H1 (cell line): ENCODE measurements around the gene SLCO2A1. TPM values are rescaled to one million over a fixed set of nuclear protein-coding genes. Genes with fewer than 3 reads are reported as not detected.

ENCODE experiments used
- CTCF ChIA-PET: fragments of 300-600 bp; sonication (Branson Sonifier 250); formaldehyde crosslinking; loops from one replicate; lab custom pipeline; 2021; ENCODE audit not compliant: partially characterized antibody; lab: Charles Lee
- POLR2A ChIA-PET: fragments of 300-600 bp; sonication (Branson Sonifier 250); formaldehyde crosslinking; loops from one replicate; lab custom pipeline; 2021; ENCODE audit warnings: inconsistent platforms; ENCODE audit not compliant: partially characterized antibody; lab: Charles Lee
- DNase-seq, 2 experiments: peaks; one replicate each; pipeline versions ENCODE4 v3.0.0 to v3.0.0-alpha.2; 2010 to 2022; ENCODE audit warnings: low spot score in 2 of 2, low read depth in 1 of 2, mixed read lengths in 1 of 2
- FAIRE-seq: peaks from 2 replicates; lab custom pipeline; 2011; peaks lifted over from hg19 to GRCh38; lab: Jason Lieb, UNC
- H2AFZ ChIP-seq: 2 replicates; pipeline ENCODE4 v1.8.1; 2012; ENCODE audit warnings: low read length, inconsistent platforms
- H2AK5ac ChIP-seq: 2 replicates; pipeline ENCODE4 v1.6.1; 2013; ENCODE audit warnings: low read depth, low read length
- H2BK120ac ChIP-seq: replicated peaks from 2 replicates; pipeline ENCODE3; 2013; ENCODE audit warnings: low read depth, low read length, inconsistent platforms
- H2BK12ac ChIP-seq: 2 replicates; pipeline ENCODE4 v1.6.1; 2013; ENCODE audit warnings: low read depth, low read length
- H2BK15ac ChIP-seq: 2 replicates; pipeline ENCODE4 v1.6.1; 2013; ENCODE audit warnings: low read length
- H2BK20ac ChIP-seq: 2 replicates; pipeline ENCODE4 v1.6.1; 2013; ENCODE audit warnings: low read length
- H2BK5ac ChIP-seq: 2 replicates; pipeline ENCODE4 v1.6.1; 2013; ENCODE audit warnings: low read depth, low read length
- H3K14ac ChIP-seq: 2 replicates; pipeline ENCODE4 v1.6.1; 2013; ENCODE audit warnings: inconsistent platforms; ENCODE audit not compliant: insufficient read length
- H3K18ac ChIP-seq: 2 replicates; pipeline ENCODE4 v1.6.1; 2013; ENCODE audit warnings: low read length; ENCODE audit errors: extremely low read depth
- H3K23ac ChIP-seq: 2 replicates; pipeline ENCODE4 v1.6.1; 2013; ENCODE audit warnings: inconsistent platforms; ENCODE audit not compliant: insufficient read length
- H3K23me2 ChIP-seq: 2 replicates; pipeline ENCODE4 v1.6.1; 2013; ENCODE audit warnings: low read depth, low read length
- H3K27ac ChIP-seq: 2 replicates; pipeline ENCODE4 v1.6.1; 2011; ENCODE audit warnings: low read depth, low read length, inconsistent platforms
- H3K27me3 ChIP-seq, 4 experiments: replicated peaks in 1 of 4; 1 replicate in 1 of 4; 2 replicates in 3 of 4; pipeline versions ENCODE4 v1.6.1 to v1.8.1; 2011 to 2013; ENCODE audit warnings: low read length in 3 of 4, mild to moderate bottlenecking in 3 of 4, inconsistent platforms in 2 of 4, mixed read lengths in 2 of 4, moderate library complexity in 1 of 4; ENCODE audit not compliant: control insufficient read depth in 3 of 4, insufficient read depth in 3 of 4; ENCODE audit errors: extremely low read depth in 1 of 4
- H3K36me3 ChIP-seq, 4 experiments: 2 replicates each; pipeline versions ENCODE4 v1.6.1 to v1.8.1; 2011 to 2013; ENCODE audit warnings: mild to moderate bottlenecking in 4 of 4, low read length in 3 of 4, moderate library complexity in 2 of 4, control low read depth in 1 of 4, inconsistent platforms in 1 of 4; ENCODE audit not compliant: insufficient read depth in 4 of 4, control insufficient read depth in 2 of 4
- H3K4ac ChIP-seq: replicated peaks from 2 replicates; pipeline ENCODE3; 2013; ENCODE audit warnings: low read length, low read depth, mixed read lengths, inconsistent platforms; ENCODE audit not compliant: insufficient read length
- H3K4me1 ChIP-seq, 4 experiments: replicated peaks in 1 of 4; 1 replicate in 1 of 4; 2 replicates in 3 of 4; pipeline versions ENCODE4 v1.6.1 to v1.8.1; 2011 to 2013; ENCODE audit warnings: low read length in 3 of 4, inconsistent platforms in 2 of 4, mixed read lengths in 1 of 4; ENCODE audit not compliant: insufficient read depth in 4 of 4, control insufficient read depth in 3 of 4
- H3K4me2 ChIP-seq, 2 experiments: 2 replicates each; pipeline versions ENCODE4 v1.6.1 to v1.8.1; 2011 to 2013; ENCODE audit warnings: low read depth in 2 of 2, low read length in 2 of 2, control low read depth in 1 of 2, inconsistent platforms in 1 of 2, mild to moderate bottlenecking in 1 of 2; ENCODE audit not compliant: insufficient read depth in 1 of 2
- H3K4me3 ChIP-seq, 4 experiments: fragments of 200-600, 300-600 bp in 1 of 4; sonication (generic), shearing (Covaris generic), sonication (Bioruptor Twin) in 1 of 4; 2 replicates each; pipeline versions ENCODE4 v1.5.1 to v1.8.1; 2011 to 2016; ENCODE audit warnings: low read length in 4 of 4, low read depth in 3 of 4, control low read depth in 2 of 4, inconsistent platforms in 2 of 4, mild to moderate bottlenecking in 2 of 4, mixed read lengths in 1 of 4, moderate library complexity in 1 of 4; ENCODE audit not compliant: insufficient read depth in 2 of 4; ENCODE audit errors: extremely low read depth in 1 of 4
- H3K56ac ChIP-seq: replicated peaks from 2 replicates; pipeline ENCODE3; 2013; ENCODE audit warnings: low read depth, mild to moderate bottlenecking, mixed read lengths, low read length, inconsistent platforms; ENCODE audit not compliant: insufficient read length
- H3K79me1 ChIP-seq: 2 replicates; pipeline ENCODE4 v1.6.1; 2013; ENCODE audit warnings: low read depth, low read length, control low read depth
- H3K79me2 ChIP-seq, 2 experiments: 2 replicates each; pipeline versions ENCODE4 v1.6.1 to v1.8.1; 2012 to 2013; ENCODE audit warnings: low read length in 2 of 2, mild to moderate bottlenecking in 2 of 2, inconsistent platforms in 1 of 2; ENCODE audit not compliant: insufficient read depth in 2 of 2, control insufficient read depth in 1 of 2
- H3K9ac ChIP-seq, 4 experiments: replicated peaks in 1 of 4; 1 replicate in 1 of 4; 2 replicates in 3 of 4; pipeline versions ENCODE4 v1.6.1 to v1.8.1; 2011 to 2013; ENCODE audit warnings: low read depth in 3 of 4, low read length in 3 of 4, control low read depth in 2 of 4, mild to moderate bottlenecking in 2 of 4, moderate library complexity in 2 of 4, inconsistent platforms in 1 of 4; ENCODE audit errors: extremely low read depth in 1 of 4
- H3K9me3 ChIP-seq, 2 experiments: 2 replicates each; pipeline versions ENCODE4 v1.6.1 to v1.8.1; 2012 to 2013; ENCODE audit warnings: mild to moderate bottlenecking in 2 of 2, moderate library complexity in 2 of 2, control low read depth in 1 of 2, inconsistent platforms in 1 of 2, low read depth in 1 of 2, low read length in 1 of 2, mixed read lengths in 1 of 2; ENCODE audit not compliant: insufficient read depth in 2 of 2
- H4K20me1 ChIP-seq, 2 experiments: replicated peaks in 1 of 2; 2 replicates each; pipeline versions ENCODE3 to v1.8.1; 2011 to 2013; ENCODE audit warnings: inconsistent platforms in 2 of 2, low read length in 2 of 2, mild to moderate bottlenecking in 1 of 2; ENCODE audit not compliant: insufficient read depth in 2 of 2, control insufficient read depth in 1 of 2
- H4K5ac ChIP-seq: 2 replicates; pipeline ENCODE4 v1.6.1; 2013; ENCODE audit warnings: low read length, low read depth, mixed read lengths, inconsistent platforms; ENCODE audit not compliant: insufficient read length
- H4K8ac ChIP-seq: 2 replicates; pipeline ENCODE4 v1.8.0; 2013; ENCODE audit warnings: mild to moderate bottlenecking, moderate library complexity, low read length, inconsistent platforms; ENCODE audit not compliant: insufficient read depth; ENCODE audit errors: extremely low read depth
- H4K91ac ChIP-seq: replicated peaks from 2 replicates; pipeline ENCODE3; 2013; ENCODE audit warnings: low read length, mixed read lengths, inconsistent platforms; ENCODE audit not compliant: insufficient read length
- ASH2L ChIP-seq: fragments of 200-600, 300-600 bp; sonication (generic); IDR thresholded peaks from one replicate; pipeline ENCODE4 v1.7.1; 2017; ENCODE audit warnings: low read length
- CEBPB ChIP-seq: IDR thresholded peaks from 2 replicates; pipeline ENCODE4 v1.6.1; 2012; ENCODE audit warnings: low read depth, low read length
- CHD2 ChIP-seq: IDR thresholded peaks from 2 replicates; pipeline ENCODE4 v1.6.1; 2012; ENCODE audit warnings: low read length, improper control_type of control experiment
- E2F6 ChIP-seq: IDR thresholded peaks from 2 replicates; pipeline ENCODE4 v1.6.1; 2012; ENCODE audit warnings: inconsistent platforms
- EGR1 ChIP-seq: IDR thresholded peaks from 2 replicates; pipeline ENCODE4 v1.6.1; 2011; ENCODE audit warnings: low read depth, low read length, borderline replicate concordance
- KDM1A ChIP-seq: fragments of 200-600, 300-600 bp; sonication (generic); IDR thresholded peaks from 2 replicates; pipeline ENCODE4 v1.7.1; 2016; ENCODE audit warnings: mild to moderate bottlenecking, low read length, borderline replicate concordance
- KDM4A ChIP-seq: IDR thresholded peaks from one replicate; pipeline ENCODE4 v1.7.1; 2012; ENCODE audit warnings: low read depth, mild to moderate bottlenecking, moderate library complexity, low read length, inconsistent platforms; ENCODE audit not compliant: severe bottlenecking
- MAFK ChIP-seq: IDR thresholded peaks from 2 replicates; pipeline ENCODE4 v1.6.1; 2012; ENCODE audit warnings: low read depth, mild to moderate bottlenecking, improper control_type of control experiment, low read length
- RBBP5 ChIP-seq: IDR thresholded peaks from 2 replicates; pipeline ENCODE4 v1.7.1; 2012; ENCODE audit warnings: low read depth, mild to moderate bottlenecking, inconsistent platforms, low read length, moderate library complexity, borderline replicate concordance
- SIN3A ChIP-seq, 2 experiments: IDR thresholded peaks in 1 of 2; conservative IDR thresholded peaks in 1 of 2; 2 replicates each; pipeline ENCODE4 v1.6.1; 2011 to 2012; ENCODE audit warnings: low read length in 2 of 2, improper control_type of control experiment in 1 of 2, low read depth in 1 of 2, mild to moderate bottlenecking in 1 of 2
- SP4 ChIP-seq: IDR thresholded peaks from 2 replicates; pipeline ENCODE4 v1.6.1; 2012; ENCODE audit warnings: low read length, inconsistent platforms
- SUZ12 ChIP-seq: fragments of 200-600 bp; sonication (generic); IDR thresholded peaks from 2 replicates; pipeline ENCODE4 v1.6.1; 2012; ENCODE audit warnings: mild to moderate bottlenecking, inconsistent platforms, low read length, moderate library complexity, mixed read lengths
- USF2 ChIP-seq: IDR thresholded peaks from 2 replicates; pipeline ENCODE4 v1.6.1; 2011; ENCODE audit warnings: low read length, improper control_type of control experiment
- WGBS, 2 experiments: shearing (Covaris generic) in 1 of 2; methylation state at CpG; one replicate each; pipeline versions ENCODE4 v1.1.6 to v1.1.7; 2013 to 2015; ENCODE audit warnings: low lambda C conversion rate in 2 of 2, mixed read lengths in 2 of 2, inconsistent platforms in 1 of 2, low coverage in 1 of 2, missing lambda C conversion rate in 1 of 2; ENCODE audit not compliant: insufficient replicate concordance in 2 of 2, insufficient coverage in 1 of 2, insufficient read length in 1 of 2; ENCODE audit errors: extremely low coverage in 1 of 2, missing lambda C conversion rate in 1 of 2; 5-methylcytosine and 5-hydroxymethylcytosine counted together
- polyA plus RNA-seq, 7 experiments: library from polyadenylated mRNA; depleted of rRNA in 3 of 7; stranded (reverse) in 5 of 7; unstranded in 2 of 7; fragments of >200 nt in 5 of 7; fragments of 200-250 nt in 2 of 7; gene quantifications; 1 replicate in 5 of 7; 2 replicates in 1 of 7; 4 replicates in 1 of 7; pipeline versions ENCODE4 v1.2.1 to v1.2.3, GENCODE V29; 2011 to 2013; ENCODE audit warnings: missing spikeins in 2 of 7, mixed read lengths in 2 of 7
- total RNA-seq: library from RNA; stranded (reverse); fragmentation: NEBNext Ultra II Directional; extraction: Animal tissue kit (Norgen Biotek cat#: 25700); gene quantifications from 2 replicates; pipeline ENCODE4 v1.2.1, GENCODE V29; 2021

SLCO2A1 gene
- total and polyA plus RNA-seq, 2 of the 8 experiments (the other 6 are each of a cell fraction or from before 2014, with no cell fraction given) = 1.1 to 2.3 TPM

- ChIA-PET CTCF (interaction anchor here (1.2 to 2.4 kb wide), 6 partner anchors 9 to 241 kb away, joined by 3 to 8 read pairs (median 6); no protein-coding TSS in a partner anchor), POLR2A (interaction anchor here (1.1 kb wide), 1 partner anchor 242 kb away, joined by 3 read pairs; no protein-coding TSS in a partner anchor)
- Histone ChIP-seq H2BK15ac (no peak overlapping the region), H4K5ac (no peak overlapping the region), H3K14ac (no peak overlapping the region), H3K4me2 (no peak overlapping the region), H3K18ac (no peak overlapping the region), H3K4ac (no peak overlapping the region), H3K23me2 (peaks cover 4% of the 10 kb centered on the region; the same call in 1 of the 2 replicates), H3K79me2 (no peaks in the 10 kb centered on the region), H3K56ac (no peak overlapping the region), H4K8ac (no peak overlapping the region; the same call in 1 of the 2 replicates), H3K36me3 (no peaks in the 10 kb centered on the region), H3K23ac (no peak overlapping the region), H2BK12ac (no peak overlapping the region), H3K9ac (no peak overlapping the region), H2AK5ac (no peak overlapping the region), H3K79me1 (no peaks in the 10 kb centered on the region), H4K20me1 (no peaks in the 10 kb centered on the region), H3K27ac (no peak overlapping the region), H3K27me3 (no peaks in the 10 kb centered on the region), H2BK5ac (no peak overlapping the region), H3K4me1 (no peaks in the 10 kb centered on the region), H4K91ac (no peak overlapping the region), H2BK120ac (no peak overlapping the region), H3K4me3 (no peak overlapping the region), H2AFZ (no peak overlapping the region), H3K9me3 (peaks cover 4 to 10% of the 10 kb centered on the region in 2 experiments; a peak in 3 of 4 replicates), H2BK20ac (no peak overlapping the region)
- DNase-seq (no peak), FAIRE-seq (no peak)
- WGBS, 2 experiments = 88% methylated on average over 5 of the region's 5 CpGs; no CpG with 5 or more reads in 1 of the 2 experiments
- TF ChIP-seq MAFK = no peak
- TF ChIP-seq KDM1A = no peak
- TF ChIP-seq SP4 = no peak
- TF ChIP-seq SUZ12 = no peak
- no peak for TF ChIP-seq USF2
- no peak for TF ChIP-seq ASH2L
- no peak for TF ChIP-seq CEBPB
- TF ChIP-seq EGR1 = no peak
- no peak for TF ChIP-seq RBBP5
- no peak for TF ChIP-seq CHD2
- no peak for TF ChIP-seq SIN3A (conservative IDR thresholded peaks at IDR 0.05 in 1 of 2, IDR thresholded peaks at IDR 0.05 in 1 of 2; ENCODE audit: low read depth in 1 of 2, low read length in 2 of 2)
- no peak for TF ChIP-seq KDM4A
- no peak for TF ChIP-seq E2F6
These were observed 59.4 kb downstream of the SLCO2A1 start for GRCh38 chr3:133970339-133970738.
